GM12865 (cell line): ENCODE results near the gene PDE11A.

Source experiments
- DNase-seq: peaks from one replicate; pipeline ENCODE4 v3.0.0; 2010; ENCODE audit warnings: low read depth
- H3K4me3 ChIP-seq: 2 replicates; pipeline ENCODE4 v1.5.1; 2011; ENCODE audit warnings: mild to moderate bottlenecking, low read depth, low read length, control low read depth
- TF ChIP-seq, protein P1 (sequence below): IDR thresholded peaks from 2 replicates; pipeline ENCODE4 v1.5.1; 2011; ENCODE audit warnings: low read length, control low read depth, low read depth, inconsistent platforms; ENCODE audit not compliant: insufficient read depth; ENCODE audit errors: missing control alignments

Gene PDE11A

DNA sequence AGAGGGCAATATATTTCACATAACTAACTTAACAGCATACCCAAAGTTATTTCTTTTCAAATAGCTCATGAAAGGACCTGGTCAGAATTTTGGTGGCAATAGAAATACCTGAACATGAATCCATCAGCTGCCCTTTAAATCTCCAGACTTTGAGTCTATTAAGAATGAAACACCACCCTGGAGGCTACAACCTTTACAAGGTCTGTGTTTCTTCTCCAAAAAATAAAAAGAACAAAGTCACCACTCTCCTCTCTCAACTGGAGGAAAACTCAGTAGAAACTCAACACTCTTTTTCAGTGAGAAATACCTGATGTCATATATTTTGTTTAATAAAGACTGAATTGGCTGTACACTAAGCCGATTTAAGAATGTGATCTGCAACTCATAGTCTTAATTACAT lies 475.7 kb downstream of the PDE11A start:
- no peak for DNase-seq
- TF ChIP-seq, protein P1, sequence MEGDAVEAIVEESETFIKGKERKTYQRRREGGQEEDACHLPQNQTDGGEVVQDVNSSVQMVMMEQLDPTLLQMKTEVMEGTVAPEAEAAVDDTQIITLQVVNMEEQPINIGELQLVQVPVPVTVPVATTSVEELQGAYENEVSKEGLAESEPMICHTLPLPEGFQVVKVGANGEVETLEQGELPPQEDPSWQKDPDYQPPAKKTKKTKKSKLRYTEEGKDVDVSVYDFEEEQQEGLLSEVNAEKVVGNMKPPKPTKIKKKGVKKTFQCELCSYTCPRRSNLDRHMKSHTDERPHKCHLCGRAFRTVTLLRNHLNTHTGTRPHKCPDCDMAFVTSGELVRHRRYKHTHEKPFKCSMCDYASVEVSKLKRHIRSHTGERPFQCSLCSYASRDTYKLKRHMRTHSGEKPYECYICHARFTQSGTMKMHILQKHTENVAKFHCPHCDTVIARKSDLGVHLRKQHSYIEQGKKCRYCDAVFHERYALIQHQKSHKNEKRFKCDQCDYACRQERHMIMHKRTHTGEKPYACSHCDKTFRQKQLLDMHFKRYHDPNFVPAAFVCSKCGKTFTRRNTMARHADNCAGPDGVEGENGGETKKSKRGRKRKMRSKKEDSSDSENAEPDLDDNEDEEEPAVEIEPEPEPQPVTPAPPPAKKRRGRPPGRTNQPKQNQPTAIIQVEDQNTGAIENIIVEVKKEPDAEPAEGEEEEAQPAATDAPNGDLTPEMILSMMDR, result no peak
- no peak overlapping the region for H3K4me3 ChIP-seq

DNA sequence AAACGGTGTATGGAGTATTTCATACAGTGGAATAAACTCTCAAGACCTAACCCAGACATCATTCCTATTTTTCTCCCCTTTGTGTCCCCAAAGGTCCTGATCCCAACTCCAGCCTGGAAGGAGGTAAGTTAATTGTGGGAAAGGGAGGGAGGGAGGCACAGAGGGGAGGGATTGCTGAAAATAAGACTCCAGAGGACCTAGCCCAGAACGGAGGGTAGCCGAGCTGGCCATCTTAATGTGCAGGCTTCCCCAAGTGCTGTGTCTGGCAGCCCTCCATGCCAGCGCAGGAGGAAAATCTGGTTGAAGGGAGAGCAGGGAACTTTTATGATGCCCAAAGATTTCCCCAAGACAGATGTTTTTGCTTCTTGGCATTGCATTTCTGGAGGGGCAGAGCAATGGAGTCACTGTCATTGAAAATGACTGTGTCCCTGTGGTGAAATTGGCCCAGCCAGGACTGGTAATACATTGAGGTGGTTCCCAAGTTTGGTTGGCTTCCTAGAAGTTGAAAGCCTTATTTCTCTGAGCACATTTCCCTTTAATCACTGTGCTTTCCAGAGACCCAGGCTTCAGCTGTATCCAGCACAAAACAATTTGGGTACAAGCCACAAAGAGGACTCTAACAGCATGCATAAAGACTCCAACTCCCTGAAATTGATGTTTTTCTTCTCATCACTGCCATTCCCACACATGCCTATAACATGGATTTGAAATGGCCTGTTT lies 477.3 kb downstream of the PDE11A start:
- TF ChIP-seq, protein P1, result no peak
- no peak overlapping the region for H3K4me3 ChIP-seq
- DNase-seq, result no peak

DNA sequence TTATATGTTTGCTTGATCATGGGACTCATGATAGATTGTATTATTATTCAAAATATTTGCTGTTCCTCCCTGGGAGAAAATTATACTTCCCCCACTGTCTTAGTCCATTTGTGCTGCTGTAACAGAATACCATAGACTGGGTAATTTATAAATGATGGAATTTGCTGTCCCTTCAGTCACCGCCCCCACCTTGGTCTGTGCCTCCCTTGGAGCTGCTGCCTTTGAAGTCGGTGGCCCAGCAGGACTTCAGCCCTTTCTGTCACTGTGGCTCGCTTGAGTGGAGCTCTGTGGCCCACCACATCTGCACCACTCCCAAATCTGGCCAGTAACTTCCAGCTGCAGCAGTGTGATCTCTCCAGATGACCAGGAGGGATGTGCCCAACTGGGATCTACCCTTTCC lies 479.2 kb downstream of the PDE11A start:
- TF ChIP-seq, protein P1, result no peak
- no peak for DNase-seq

DNA sequence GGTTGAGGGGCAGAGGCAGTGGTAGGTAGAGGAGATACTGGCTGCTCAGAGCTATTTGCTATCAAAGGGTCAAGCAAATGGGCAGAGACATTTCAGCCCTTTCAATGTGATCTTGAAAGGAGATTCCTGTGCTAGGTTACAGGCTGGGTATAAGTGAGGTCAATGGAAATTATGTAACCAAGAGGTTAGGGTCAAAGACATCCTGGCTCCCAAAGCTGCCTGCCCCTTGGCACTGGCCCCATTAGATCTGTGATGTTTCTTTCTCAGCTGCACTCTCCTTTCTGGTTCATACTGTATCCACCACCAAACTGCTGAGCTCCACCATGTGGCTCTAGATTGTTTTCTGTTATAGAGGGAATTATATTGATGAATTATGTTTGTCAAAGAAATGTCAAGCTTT lies 479.6 kb downstream of the PDE11A start:
- H3K4me3 ChIP-seq, result no peak overlapping the region
- DNase-seq, result no peak
- TF ChIP-seq, protein P1, result no peak

More for the DNA sequence above, 479.2 kb downstream of the PDE11A start:
- H3K4me3 ChIP-seq, result no peak overlapping the region

DNA sequence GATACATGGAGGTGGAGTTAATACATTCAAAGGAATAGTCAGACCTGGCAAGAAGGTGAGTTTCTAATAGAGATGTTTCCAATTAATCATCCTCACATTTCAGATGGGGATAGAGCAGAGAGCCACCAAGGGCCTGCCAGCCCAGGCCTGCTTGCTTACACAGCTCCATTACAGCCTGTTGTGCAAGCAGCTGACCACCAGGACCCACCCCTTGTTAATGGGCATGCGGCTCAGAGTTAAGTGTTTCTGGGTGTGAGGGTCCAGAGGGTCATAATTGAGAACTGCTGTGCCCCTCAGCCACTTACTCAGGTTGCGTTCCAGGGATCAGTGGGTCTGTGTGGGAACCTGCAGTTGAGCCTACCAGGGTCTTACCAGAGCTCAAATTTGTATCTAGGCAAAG lies 480.2 kb downstream of the PDE11A start:
- no peak for DNase-seq
- TF ChIP-seq, protein P1, result no peak

DNA sequence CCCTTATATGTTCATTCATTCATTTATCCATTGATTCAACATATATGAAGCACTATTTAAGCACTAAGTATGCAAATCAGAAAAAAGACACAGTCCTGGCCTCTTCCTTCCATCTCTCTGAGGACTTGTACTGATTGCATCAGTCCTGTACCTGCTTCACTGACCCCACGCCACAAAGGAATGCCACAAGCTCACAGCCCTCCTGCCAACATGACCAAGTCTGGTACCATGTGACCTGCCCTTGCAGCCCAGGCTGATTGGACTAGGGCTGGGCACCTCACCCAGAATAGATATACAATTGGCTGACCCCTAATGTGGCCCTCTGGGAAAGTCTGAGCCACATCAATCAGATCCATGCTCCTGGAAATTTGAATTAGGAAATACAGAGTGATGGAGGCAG lies 483.4 kb downstream of the PDE11A start:
- DNase-seq, result no peak
- no peak overlapping the region for H3K4me3 ChIP-seq

More for the DNA sequence above, 480.2 kb downstream of the PDE11A start:
- no peak overlapping the region for H3K4me3 ChIP-seq

DNA sequence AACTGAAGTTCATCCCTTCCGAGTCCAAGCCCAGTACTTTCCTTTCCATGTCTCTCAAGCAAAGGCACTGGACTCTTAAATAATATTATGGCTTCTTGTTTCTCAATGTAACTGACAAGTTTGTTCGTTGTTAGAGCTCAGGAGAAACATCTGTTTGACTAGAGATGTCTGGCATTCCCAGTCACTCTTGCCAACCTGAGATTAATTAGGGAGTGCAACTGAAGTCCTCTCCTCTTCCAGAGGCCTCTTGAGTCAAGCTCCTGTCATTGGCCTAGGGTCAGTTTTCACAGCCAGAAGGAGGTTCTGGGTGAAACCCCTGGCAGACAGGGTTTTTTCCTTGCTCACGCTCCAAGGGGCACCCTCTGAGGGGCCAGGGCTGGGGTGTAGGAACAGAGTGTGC lies 483.9 kb downstream of the PDE11A start:
- H3K4me3 ChIP-seq, result no peak overlapping the region
- no peak for DNase-seq
- TF ChIP-seq, protein P1, result no peak

More for the DNA sequence above, 483.4 kb downstream of the PDE11A start:
- TF ChIP-seq, protein P1, result no peak
